GM12878 (cell line): ENCODE measurements around the gene RALB. TPM values are rescaled to one million over a fixed set of nuclear protein-coding genes. Genes with fewer than 3 reads are reported as not detected.

Source experiments
- ATAC-seq: fragments of 200-7000 bp; cut with Tn5 transposase; 3 replicates; pipeline ENCODE4 v1.9.1; 2020; ENCODE audit warnings: mild to moderate bottlenecking, moderate library complexity
- BruUV-seq: library from RNA; stranded (reverse); fragments of 400-500 nt; replicated peaks from 2 replicates; lab custom pipeline; 2021; lab: Mats Ljungman, UMichigan
- CTCF ChIA-PET: fragments of 300-600 bp; sonication (Branson Sonifier 250); formaldehyde crosslinking; extraction: SDS; loops from one replicate; lab custom pipeline; 2021; ENCODE audit warnings: inconsistent platforms; lab: Yijun Ruan, JAX
- POLR2A ChIA-PET: fragments of 350-600 bp; formaldehyde crosslinking; extraction: SDS; loops from one replicate; lab custom pipeline; 2021; ENCODE audit warnings: inconsistent platforms; lab: Charles Lee
- RAD21 ChIA-PET: fragments of 300-600 bp; sonication (Branson Sonifier 250); formaldehyde crosslinking; loops from one replicate; lab custom pipeline; 2023; ENCODE audit warnings: antibody characterized with exemption; ENCODE audit not compliant: unreplicated experiment; lab: Charles Lee
- SMC1A ChIA-PET: fragments of 300-600 bp; sonication (Branson Sonifier 250); formaldehyde crosslinking; loops from one replicate; lab custom pipeline; 2023; ENCODE audit not compliant: unreplicated experiment, uncharacterized antibody; lab: Charles Lee
- DNase-seq: peaks from one replicate; pipeline ENCODE4 v3.0.0-alpha.2; 2011; ENCODE audit warnings: low read depth, low spot score
- FAIRE-seq: peaks from 3 replicates; lab custom pipeline; 2011; peaks lifted over from hg19 to GRCh38; lab: Jason Lieb, UNC
- H2AFZ ChIP-seq: 2 replicates; pipeline ENCODE4 v1.6.0; 2011; ENCODE audit warnings: low read depth, low read length, control low read depth; ENCODE audit not compliant: control insufficient read depth
- H3K27ac ChIP-seq: 2 replicates; pipeline ENCODE4 v1.5.1; 2011; ENCODE audit warnings: control low read depth; ENCODE audit not compliant: control insufficient read depth, insufficient read depth
- H3K27me3 ChIP-seq, 2 experiments: replicated peaks in 1 of 2; 2 replicates each; pipeline versions ENCODE4 v1.6.0 to v1.6.1; 2011; ENCODE audit warnings: low read length in 1 of 2; ENCODE audit not compliant: control insufficient read depth in 2 of 2, insufficient read depth in 2 of 2
- H3K36me3 ChIP-seq, 2 experiments: 2 replicates each; pipeline ENCODE4 v1.5.1; 2011; ENCODE audit warnings: low read length in 1 of 2; ENCODE audit not compliant: control insufficient read depth in 2 of 2, insufficient read depth in 2 of 2
- H3K4me1 ChIP-seq: 2 replicates; pipeline ENCODE4 v1.6.1; 2011; ENCODE audit warnings: mild to moderate bottlenecking, low read length, moderate library complexity, mixed read lengths; ENCODE audit not compliant: control insufficient read depth, insufficient read depth
- H3K4me2 ChIP-seq: 2 replicates; pipeline ENCODE4 v1.6.0; 2011; ENCODE audit warnings: control low read depth; ENCODE audit not compliant: control insufficient read depth, insufficient read depth
- H3K4me3 ChIP-seq: fragments of 200-600 bp; sonication (generic); 2 replicates; pipeline ENCODE4 v1.5.1; 2016
- H3K79me2 ChIP-seq: 2 replicates; pipeline ENCODE4 v1.6.0; 2011; ENCODE audit warnings: low read length; ENCODE audit not compliant: control insufficient read depth, insufficient read depth
- H3K9ac ChIP-seq: 2 replicates; pipeline ENCODE4 v1.8.0; 2011; ENCODE audit warnings: low read length, control low read depth, mixed read lengths; ENCODE audit not compliant: control insufficient read depth, insufficient read depth
- H3K9me3 ChIP-seq: replicated peaks from 3 replicates; pipeline ENCODE4 v1.5.1; 2011; ENCODE audit warnings: mild to moderate bottlenecking, low read length; ENCODE audit not compliant: control insufficient read depth, insufficient read depth
- H4K20me1 ChIP-seq: 2 replicates; pipeline ENCODE4 v1.6.0; 2011; ENCODE audit not compliant: control insufficient read depth, insufficient read depth
- EED ChIP-seq: sonication (generic); IDR thresholded peaks from 2 replicates; pipeline ENCODE4 v1.6.1; 2016; ENCODE audit warnings: antibody characterized with exemption, low read depth
- EZH2 ChIP-seq: IDR thresholded peaks from 2 replicates; pipeline ENCODE4 v1.6.1; 2012; ENCODE audit warnings: low read depth, mild to moderate bottlenecking, control low read depth, inconsistent platforms, low read length, borderline replicate concordance; ENCODE audit not compliant: control insufficient read depth
- RELA ChIP-seq: fragments of 450-650 bp; IDR thresholded peaks from 2 replicates; pipeline ENCODE4 v1.8.0; 2014; ENCODE audit warnings: borderline replicate concordance; ENCODE audit not compliant: partially characterized antibody
- WGBS: methylation state at CpG from one replicate; pipeline ENCODE4 v1.1.6; 2016; ENCODE audit warnings: low lambda C conversion rate; ENCODE audit not compliant: insufficient replicate concordance, insufficient coverage; ENCODE audit errors: missing lambda C conversion rate; 5-methylcytosine and 5-hydroxymethylcytosine counted together
- in situ Hi-C: fragments of 300-500 bp; cut with MboI; formaldehyde crosslinking; loops from 9 replicates; pipeline ENCODE4 v1.14.3; 2018; ENCODE audit warnings: mixed read lengths
- intact Hi-C: fragments of 100-400 bp; cut with micrococcal nuclease; formaldehyde crosslinking; loops from one replicate; pipeline ENCODE4 v1.14.2; 2022; ENCODE audit not compliant: unreplicated experiment
- polyA plus RNA-seq, 11 experiments: library from polyadenylated mRNA; depleted of rRNA in 4 of 11; unstranded in 6 of 11; stranded (reverse) in 5 of 11; fragments of >200 nt; fragmentation: Nextera tagmentation in 4 of 11; fragmentation: Illumina TruSeq in 1 of 11; extraction: Ambion mirVana in 4 of 11; extraction: Trizol in 1 of 11; gene quantifications; 1 replicate in 1 of 11; 2 replicates in 10 of 11; pipeline versions ENCODE4 v1.2.1 to v1.2.3, GENCODE V29; 2011 to 2016; ENCODE audit warnings: inconsistent platforms in 2 of 11, missing spikeins in 2 of 11, low read depth in 1 of 11
- total RNA-seq, 4 experiments: library from RNA; depleted of rRNA in 3 of 4; stranded (reverse); fragments of >200 nt in 3 of 4; fragmentation: Illumina TruSeq in 1 of 4; extraction: Trizol in 1 of 4; gene quantifications; 2 replicates each; pipeline versions ENCODE4 v1.2.1 to v1.2.3, GENCODE V29; 2013 to 2021
- TF ChIP-seq, protein P1 (sequence below): fragments of 450-650 bp; IDR thresholded peaks from 2 replicates; pipeline ENCODE4 v1.6.1; 2017; ENCODE audit warnings: mild to moderate bottlenecking, moderate library complexity

Gene RALB
- total and polyA plus RNA-seq, 10 of the 15 experiments (the other 5 are each of a cell fraction or from before 2014, with no cell fraction given), result 8.3 to 54.0 (median 24.2) TPM

DNA sequence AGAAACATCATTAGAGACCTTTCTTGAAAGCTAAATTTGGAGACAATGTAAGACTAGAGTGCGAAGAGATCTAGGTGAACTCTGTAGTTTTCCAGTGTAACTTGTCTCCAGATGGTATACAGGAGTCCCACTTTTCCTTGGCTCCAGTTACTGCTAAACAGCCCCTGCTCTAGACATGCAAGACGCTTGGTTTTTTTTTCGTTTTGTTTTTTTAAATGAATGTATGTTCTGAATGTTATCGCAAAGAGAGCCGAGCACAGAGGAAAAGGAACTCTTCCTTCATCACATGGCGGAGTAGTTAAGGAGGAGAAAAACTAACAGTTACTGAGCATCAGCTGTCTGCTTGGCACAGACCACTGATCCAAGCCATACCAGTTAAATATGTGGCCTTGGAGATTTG lies 2.4 kb downstream of the RALB start:
- no peak overlapping the region for H3K9ac ChIP-seq
- in situ Hi-C loops, result no loop called here
- H3K27me3 ChIP-seq, result no peaks in the 10 kb centered on the region
- peak overlapping the region; percentile 15; the same call in 1 of the 2 replicates for H3K4me3 ChIP-seq
- no peak for TF ChIP-seq EED
- TF ChIP-seq, protein P1, sequence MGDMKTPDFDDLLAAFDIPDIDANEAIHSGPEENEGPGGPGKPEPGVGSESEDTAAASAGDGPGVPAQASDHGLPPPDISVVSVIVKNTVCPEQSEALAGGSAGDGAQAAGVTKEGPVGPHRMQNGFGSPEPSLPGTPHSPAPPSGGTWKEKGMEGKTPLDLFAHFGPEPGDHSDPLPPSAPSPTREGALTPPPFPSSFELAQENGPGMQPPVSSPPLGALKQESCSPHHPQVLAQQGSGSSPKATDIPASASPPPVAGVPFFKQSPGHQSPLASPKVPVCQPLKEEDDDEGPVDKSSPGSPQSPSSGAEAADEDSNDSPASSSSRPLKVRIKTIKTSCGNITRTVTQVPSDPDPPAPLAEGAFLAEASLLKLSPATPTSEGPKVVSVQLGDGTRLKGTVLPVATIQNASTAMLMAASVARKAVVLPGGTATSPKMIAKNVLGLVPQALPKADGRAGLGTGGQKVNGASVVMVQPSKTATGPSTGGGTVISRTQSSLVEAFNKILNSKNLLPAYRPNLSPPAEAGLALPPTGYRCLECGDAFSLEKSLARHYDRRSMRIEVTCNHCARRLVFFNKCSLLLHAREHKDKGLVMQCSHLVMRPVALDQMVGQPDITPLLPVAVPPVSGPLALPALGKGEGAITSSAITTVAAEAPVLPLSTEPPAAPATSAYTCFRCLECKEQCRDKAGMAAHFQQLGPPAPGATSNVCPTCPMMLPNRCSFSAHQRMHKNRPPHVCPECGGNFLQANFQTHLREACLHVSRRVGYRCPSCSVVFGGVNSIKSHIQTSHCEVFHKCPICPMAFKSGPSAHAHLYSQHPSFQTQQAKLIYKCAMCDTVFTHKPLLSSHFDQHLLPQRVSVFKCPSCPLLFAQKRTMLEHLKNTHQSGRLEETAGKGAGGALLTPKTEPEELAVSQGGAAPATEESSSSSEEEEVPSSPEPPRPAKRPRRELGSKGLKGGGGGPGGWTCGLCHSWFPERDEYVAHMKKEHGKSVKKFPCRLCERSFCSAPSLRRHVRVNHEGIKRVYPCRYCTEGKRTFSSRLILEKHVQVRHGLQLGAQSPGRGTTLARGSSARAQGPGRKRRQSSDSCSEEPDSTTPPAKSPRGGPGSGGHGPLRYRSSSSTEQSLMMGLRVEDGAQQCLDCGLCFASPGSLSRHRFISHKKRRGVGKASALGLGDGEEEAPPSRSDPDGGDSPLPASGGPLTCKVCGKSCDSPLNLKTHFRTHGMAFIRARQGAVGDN, result no peak
- no peak for TF ChIP-seq RELA
- no peak for TF ChIP-seq EZH2
- TF ChIP-seq, all 136 proteins: peak for 0
- peak overlapping the region; percentile 77 for H3K4me2 ChIP-seq
- intact Hi-C loops, result no loop called here
- H3K9me3 ChIP-seq, result peaks cover 4% of the 10 kb centered on the region; the same call in 1 of the 3 replicates
- ChIA-PET CTCF (interaction anchor here (0.9 to 2.2 kb wide), 6 partner anchors 10 to 78 kb away, joined by 3 to 11 read pairs (median 4); no protein-coding TSS in a partner anchor), SMC1A (interaction anchor here (0.8 to 3.1 kb wide), 10 partner anchors 11 to 58 kb away, joined by 3 to 25 read pairs (median 4); no protein-coding TSS in a partner anchor), POLR2A (interaction anchor here (0.7 to 1.7 kb wide), 5 partner anchors 8 to 58 kb away, joined by 3 to 7 read pairs (median 3); no protein-coding TSS in a partner anchor), RAD21 (interaction anchor here (1.4 to 2.4 kb wide), 3 partner anchors 23 to 57 kb away, joined by 5 to 16 read pairs (median 6); no protein-coding TSS in a partner anchor)
- FAIRE-seq (no peak), ATAC-seq (no peak), DNase-seq (no peak)
- peaks cover 43% of the 10 kb centered on the region for H3K79me2 ChIP-seq
- H3K36me3 ChIP-seq, result no peaks in the 10 kb centered on the region
- peaks cover 3% of the 10 kb centered on the region; the same call in 1 of the 2 replicates for H3K4me1 ChIP-seq
- no peak overlapping the region for H2AFZ ChIP-seq
- no TSS peak for BruUV-seq
- no peak overlapping the region for H3K27ac ChIP-seq
- 53% methylated on average over 6 of the region's 6 CpGs for WGBS
- no peaks in the 10 kb centered on the region for H4K20me1 ChIP-seq
